HL-60 (cell line): ENCODE results near the gene C19orf53.

Experiments
- CTCF ChIP-seq: IDR thresholded peaks from one replicate; pipeline ENCODE4 v1.5.1; 2011; ENCODE audit warnings: low read length, control low read depth, inconsistent platforms; ENCODE audit not compliant: insufficient read depth
- GABPA ChIP-seq: IDR thresholded peaks from 2 replicates; pipeline ENCODE4 v1.6.1; 2012; ENCODE audit warnings: low read depth
- POLR2AphosphoS5 ChIP-seq: IDR thresholded peaks from 2 replicates; pipeline ENCODE4 v1.6.1; 2012; ENCODE audit warnings: low read depth
- REST ChIP-seq: IDR thresholded peaks from 2 replicates; pipeline ENCODE4 v1.6.1; 2012; ENCODE audit warnings: low read depth; ENCODE audit not compliant: insufficient replicate concordance

- TF ChIP-seq CTCF: no peak
- no peak for TF ChIP-seq REST
- TF ChIP-seq POLR2AphosphoS5: no peak
- TF ChIP-seq GABPA: no peak
Measured at GRCh38 chr19:13817018-13817614, 42.9 kb downstream of the C19orf53 start.
